HG03571 (cell line): ENCODE measurements around the gene DUSP28.
A peak's percentile ranks its signal among the peaks of the same experiment; 100 is the strongest.
"Not testable (repeated sequence)": the region's sequence is repeated elsewhere in the genome, so short reads cannot be mapped to it uniquely, and the experiment has no call there.

ENCODE experiments used
- ATAC-seq: cut with Tn5 transposase; IDR thresholded peaks from one replicate; pipeline ENCODE4 v1.9.1; 2021; ENCODE audit not compliant: unreplicated experiment

DUSP28 gene

GRCh38 chr2:240560480-240561324 is 545 bp downstream of the DUSP28 start:
- peak; percentile 52 for ATAC-seq

GRCh38 chr2:240561325-240561971 is 1.3 kb downstream of the DUSP28 start:
- ATAC-seq: no peak

- not testable (repeated sequence) for ATAC-seq
These were observed 3.1 kb downstream of the DUSP28 start for GRCh38 chr2:240563231-240563630.

- no peak for ATAC-seq
These were observed 3.9 kb downstream of the DUSP28 start for GRCh38 chr2:240563951-240564560.

- no peak for ATAC-seq
These were observed 4.6 kb downstream of the DUSP28 start for GRCh38 chr2:240564561-240565332.

- ATAC-seq: peak; percentile 31
These were observed 5.4 kb downstream of the DUSP28 start for GRCh38 chr2:240565333-240566202.

- peak; percentile 42 for ATAC-seq
These were observed 6.3 kb downstream of the DUSP28 start for GRCh38 chr2:240566203-240567136.

GRCh38 chr2:240567137-240567871 is 7.1 kb downstream of the DUSP28 start:
- ATAC-seq: no peak

GRCh38 chr2:240567872-240568677 is 7.9 kb downstream of the DUSP28 start, which contains the start of gene RNPEPL1:
Gene RNPEPL1 (plus strand): TSS chr2:240568484. CDS start chr2:240568587, 103 bp downstream.
- peak; percentile 21 for ATAC-seq

- ATAC-seq: peak; percentile 19
These were observed 8.7 kb downstream of the DUSP28 start for GRCh38 chr2:240568678-240569522.

GRCh38 chr2:240569523-240569997 is 9.4 kb downstream of the DUSP28 start:
- ATAC-seq: no peak

- ATAC-seq: no peak
These were observed 9.9 kb downstream of the DUSP28 start for GRCh38 chr2:240569998-240570530.

GRCh38 chr2:240570531-240571313 is 10.6 kb downstream of the DUSP28 start:
- no peak for ATAC-seq

- no peak for ATAC-seq
These were observed 11.3 kb downstream of the DUSP28 start for GRCh38 chr2:240571314-240571973.
